HG02943 (cell line): ENCODE results near the gene RPL10A.

ENCODE experiments used
- ATAC-seq: cut with Tn5 transposase; IDR thresholded peaks from one replicate; pipeline ENCODE4 v1.9.1; 2021; ENCODE audit warnings: mild to moderate bottlenecking, low read depth, moderate library complexity; ENCODE audit not compliant: unreplicated experiment

The RPL10A gene

GRCh38 chr6:35489995-35490791 lies 22.0 kb downstream of the RPL10A start:
- ATAC-seq, result no peak

GRCh38 chr6:35490821-35491557 lies 22.8 kb downstream of the RPL10A start:
- ATAC-seq, result no peak

- no peak for ATAC-seq
Measured at GRCh38 chr6:35491558-35492257, 23.5 kb downstream of the RPL10A start.

GRCh38 chr6:35492258-35492973 lies 24.2 kb downstream of the RPL10A start:
- no peak for ATAC-seq

GRCh38 chr6:35492974-35493284 lies 24.7 kb downstream of the RPL10A start:
- ATAC-seq, result no peak

GRCh38 chr6:35493307-35493983 lies 25.2 kb downstream of the RPL10A start:
- no peak for ATAC-seq

- ATAC-seq, result no peak
Measured at GRCh38 chr6:35494161-35494563, 26.0 kb downstream of the RPL10A start.

GRCh38 chr6:35495258-35496035 lies 27.2 kb downstream of the RPL10A start:
- ATAC-seq, result no peak

GRCh38 chr6:35496036-35496840 lies 28.0 kb downstream of the RPL10A start:
- no peak for ATAC-seq

- ATAC-seq, result no peak
Measured at GRCh38 chr6:35496841-35497570, 28.8 kb downstream of the RPL10A start, which contains the start of gene TEAD3. TEAD3 (minus strand) TSS chr6:35497079.

GRCh38 chr6:35497571-35498421 lies 29.6 kb downstream of the RPL10A start:
- no peak for ATAC-seq

- no peak for ATAC-seq
Measured at GRCh38 chr6:35498422-35499067, 30.3 kb downstream of the RPL10A start.

- no peak for ATAC-seq
Measured at GRCh38 chr6:35499372-35499771, 31.2 kb downstream of the RPL10A start.

GRCh38 chr6:35500782-35501181 lies 32.6 kb downstream of the RPL10A start:
- ATAC-seq, result no peak

GRCh38 chr6:35501784-35502183 lies 33.6 kb downstream of the RPL10A start:
- no peak for ATAC-seq

GRCh38 chr6:35503534-35503933 lies 35.3 kb downstream of the RPL10A start:
- ATAC-seq, result no peak

GRCh38 chr6:35505999-35506412 lies 37.8 kb downstream of the RPL10A start:
- no peak for ATAC-seq
